Suprapubic skin (tissue), 2 donors: ENCODE data around the gene RPS17.

Experiments used
- EP300 ChIP-seq: sonication (generic); formaldehyde crosslinking; IDR thresholded peaks from one replicate; pipeline ENCODE4 v1.6.1; 2017; ENCODE audit warnings: antibody characterized with exemption
- POLR2A ChIP-seq, 2 donors: fragments of 450-650 bp; IDR thresholded peaks; one replicate each; pipeline ENCODE4 v1.6.1; 2017; ENCODE audit warnings: antibody characterized with exemption in 2 of 2, mild to moderate bottlenecking in 2 of 2, moderate library complexity in 2 of 2

DNA sequence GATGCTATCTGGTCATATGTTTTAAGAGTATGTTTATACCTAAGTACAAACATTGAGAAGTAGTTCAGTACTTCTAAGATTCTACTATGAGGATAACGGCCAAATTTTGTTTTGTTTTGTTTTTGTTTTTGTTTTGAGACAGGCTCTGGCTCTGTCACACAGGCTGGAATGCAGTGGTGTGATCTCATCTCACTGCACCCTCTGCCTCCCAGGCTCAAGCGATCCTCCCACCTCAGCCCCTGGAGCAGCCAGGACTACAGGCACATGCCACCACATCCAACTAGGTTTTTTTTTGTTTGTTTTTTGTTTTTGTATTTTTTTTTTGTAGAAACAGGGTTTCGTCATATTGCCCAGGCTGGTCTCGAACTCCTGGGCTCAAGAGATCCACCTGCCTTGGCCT lies 47.5 kb upstream of the RPS17 start:
- TF ChIP-seq POLR2A (IDR thresholded peaks at IDR 0.05) (no peak), EP300 (no peak)
